Measurements from ENCODE around the gene MAP4K4.

GRCh38 chr2:101723371-101724124 is 26.0 kb downstream of the MAP4K4 start:
- TF ChIP-seq CTCF (conservative IDR thresholded peaks at IDR 0.05; ENCODE audit: low read length): no peak
- TF ChIP-seq EZH2phosphoT487 (IDR thresholded peaks at IDR 0.05; ENCODE audit: borderline replicate concordance, low read depth, low read length): no peak
